GM18867 (cell line): ENCODE results near the gene SH3BP5.

Experiments
- ATAC-seq: cut with Tn5 transposase; IDR thresholded peaks from one replicate; pipeline ENCODE4 v1.9.1; 2021; ENCODE audit warnings: mild to moderate bottlenecking, moderate library complexity; ENCODE audit not compliant: unreplicated experiment

Gene SH3BP5

DNA sequence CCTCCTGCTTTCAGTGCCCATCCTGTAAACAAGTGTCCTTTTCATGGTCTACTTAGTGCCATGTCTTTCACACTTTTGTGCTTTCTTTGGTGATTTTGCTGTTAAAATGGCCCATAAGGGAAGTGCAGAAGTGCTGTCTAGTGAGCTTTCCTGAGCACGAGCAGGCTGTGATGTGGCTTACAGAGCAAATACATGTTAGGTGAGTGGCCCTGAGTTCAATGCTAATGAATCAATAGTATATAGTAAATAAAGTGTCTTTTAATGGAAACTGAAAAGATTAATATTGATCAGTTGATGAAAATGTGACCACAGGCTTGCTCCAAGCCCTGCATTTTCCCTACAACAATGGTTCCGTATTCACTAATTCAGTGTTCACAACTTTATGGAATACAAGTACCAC lies 5.7 kb downstream of the SH3BP5 start:
- ATAC-seq: no peak

DNA sequence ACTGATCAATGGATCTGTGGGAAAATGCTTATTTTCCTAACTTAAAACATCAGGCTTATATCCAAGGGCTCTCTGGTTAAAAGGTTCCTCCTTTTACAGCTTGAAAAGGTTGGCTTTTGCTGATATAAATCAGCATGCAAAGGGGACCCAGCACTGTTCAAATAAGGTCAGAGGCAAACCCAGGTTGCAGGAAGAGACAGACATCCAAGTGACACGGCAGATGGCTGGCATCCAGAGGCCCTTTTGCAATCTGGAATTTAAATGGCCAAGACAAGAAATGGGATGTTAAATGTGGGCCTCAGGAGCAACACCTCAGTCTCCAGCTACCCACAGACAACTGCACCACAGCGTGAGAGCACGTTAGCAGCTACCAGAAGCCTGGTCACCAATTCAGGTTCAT lies 6.3 kb downstream of the SH3BP5 start:
- no peak for ATAC-seq

- ATAC-seq: no peak
These were observed 7.2 kb downstream of the SH3BP5 start for GRCh38 chr3:15325228-15325627.

DNA sequence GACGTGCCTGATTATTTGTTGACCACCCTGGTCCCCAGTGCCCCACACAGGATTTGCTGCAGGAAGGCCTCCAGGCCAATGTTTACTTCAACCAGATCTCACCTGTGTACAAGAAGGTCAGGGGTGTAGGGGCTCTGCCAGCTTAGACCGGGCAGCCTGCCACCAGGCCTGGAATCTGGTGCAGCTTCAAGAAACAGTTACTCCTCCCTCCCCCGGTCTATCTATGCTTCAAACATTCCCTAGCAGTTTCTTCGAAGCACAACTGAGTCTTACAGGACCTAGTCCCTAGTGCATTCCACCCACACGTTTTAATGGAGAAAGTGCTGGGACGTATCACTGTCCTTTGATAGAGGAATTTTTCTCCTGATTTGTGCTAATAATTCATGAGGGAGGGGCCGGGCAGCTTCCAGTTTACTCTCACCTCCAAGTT lies 8.0 kb downstream of the SH3BP5 start:
- ATAC-seq: no peak

- no peak for ATAC-seq
These were observed 9.3 kb downstream of the SH3BP5 start for GRCh38 chr3:15323063-15323462.

GRCh38 chr3:15321349-15321748 lies 11.0 kb downstream of the SH3BP5 start:
- ATAC-seq: no peak

DNA sequence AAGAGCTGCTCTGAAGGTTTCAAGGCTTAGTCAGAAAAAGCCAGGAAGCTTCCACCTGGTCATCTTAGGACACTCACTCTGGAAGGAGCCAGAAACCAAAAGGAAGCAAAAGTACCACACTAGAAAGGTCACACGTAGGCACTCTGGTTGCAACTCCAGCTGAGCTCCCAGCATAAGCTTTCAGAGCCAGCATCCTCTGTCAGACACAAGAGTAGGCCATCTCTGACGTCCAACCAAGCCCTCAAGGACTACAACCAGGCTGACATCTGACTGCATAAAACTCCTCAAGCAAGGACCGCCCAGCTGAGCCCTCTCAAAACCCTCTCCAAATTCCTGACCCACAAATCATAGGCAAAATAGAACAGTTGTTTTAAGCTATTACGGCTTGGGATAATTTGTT lies 12.8 kb downstream of the SH3BP5 start:
- ATAC-seq: no peak

DNA sequence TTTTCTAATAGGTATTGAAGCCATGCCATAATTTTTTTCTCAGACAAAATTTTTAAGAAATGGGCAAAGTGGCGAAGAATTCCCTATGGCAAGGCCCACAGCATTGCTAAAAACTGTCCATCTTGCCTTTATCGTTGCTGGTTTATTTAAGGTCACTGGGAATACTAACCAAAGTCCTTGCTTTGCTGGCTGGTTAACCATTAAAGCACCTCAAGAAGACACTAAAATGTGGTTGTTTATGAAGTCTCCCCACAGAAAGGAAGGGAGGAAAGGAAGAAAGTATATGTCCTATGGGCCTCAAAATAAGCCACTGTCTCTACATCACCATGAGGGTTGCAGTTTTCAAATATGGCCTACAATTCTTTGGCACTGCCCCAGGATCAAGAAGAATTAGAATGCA lies 13.2 kb downstream of the SH3BP5 start:
- ATAC-seq: no peak

GRCh38 chr3:15318661-15319060 lies 13.7 kb downstream of the SH3BP5 start:
- no peak for ATAC-seq

DNA sequence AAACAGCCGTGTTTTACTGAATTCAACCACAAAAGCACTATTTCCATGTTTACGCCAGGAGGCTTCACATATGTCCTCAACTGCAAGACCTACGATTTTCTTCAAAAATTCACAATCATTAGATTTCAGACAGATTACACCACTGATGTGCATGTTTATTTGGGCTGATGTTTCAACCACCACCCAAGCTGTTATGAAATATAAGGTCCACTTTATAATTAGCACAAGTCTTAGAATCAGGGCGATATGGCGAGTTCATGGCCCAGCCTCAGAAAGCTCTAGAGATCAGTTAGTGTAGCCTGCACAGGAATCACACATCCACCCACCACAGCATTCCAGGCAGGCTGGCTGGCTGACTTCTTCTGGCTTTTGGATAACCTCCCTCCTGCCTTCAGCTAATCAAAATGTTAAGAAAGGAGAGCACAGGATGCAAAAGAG lies 15.4 kb downstream of the SH3BP5 start:
- ATAC-seq: no peak

- ATAC-seq: no peak
These were observed 17.4 kb downstream of the SH3BP5 start for GRCh38 chr3:15315003-15315402.

GRCh38 chr3:15314276-15314675 lies 18.1 kb downstream of the SH3BP5 start:
- ATAC-seq: no peak

DNA sequence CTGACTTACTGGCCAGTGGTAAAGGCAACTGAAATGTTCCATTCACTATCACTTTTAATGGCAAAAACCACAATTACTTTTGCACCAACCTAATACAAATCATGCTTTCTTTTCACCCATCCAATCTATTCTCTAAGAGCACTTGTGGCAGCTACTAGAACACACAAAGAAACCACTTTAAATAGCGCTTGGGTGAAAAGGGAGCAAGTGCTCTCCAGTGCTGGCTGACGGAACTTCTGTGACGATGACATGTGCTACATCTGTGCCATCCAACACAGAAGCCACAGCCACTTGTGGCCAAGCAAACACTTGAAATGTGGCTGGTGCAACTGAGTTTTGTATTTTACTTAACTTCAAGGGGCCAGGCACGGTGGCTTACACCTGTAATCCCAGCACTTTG lies 18.9 kb downstream of the SH3BP5 start:
- no peak for ATAC-seq

GRCh38 chr3:15312550-15312949 lies 19.8 kb downstream of the SH3BP5 start:
- ATAC-seq: no peak

DNA sequence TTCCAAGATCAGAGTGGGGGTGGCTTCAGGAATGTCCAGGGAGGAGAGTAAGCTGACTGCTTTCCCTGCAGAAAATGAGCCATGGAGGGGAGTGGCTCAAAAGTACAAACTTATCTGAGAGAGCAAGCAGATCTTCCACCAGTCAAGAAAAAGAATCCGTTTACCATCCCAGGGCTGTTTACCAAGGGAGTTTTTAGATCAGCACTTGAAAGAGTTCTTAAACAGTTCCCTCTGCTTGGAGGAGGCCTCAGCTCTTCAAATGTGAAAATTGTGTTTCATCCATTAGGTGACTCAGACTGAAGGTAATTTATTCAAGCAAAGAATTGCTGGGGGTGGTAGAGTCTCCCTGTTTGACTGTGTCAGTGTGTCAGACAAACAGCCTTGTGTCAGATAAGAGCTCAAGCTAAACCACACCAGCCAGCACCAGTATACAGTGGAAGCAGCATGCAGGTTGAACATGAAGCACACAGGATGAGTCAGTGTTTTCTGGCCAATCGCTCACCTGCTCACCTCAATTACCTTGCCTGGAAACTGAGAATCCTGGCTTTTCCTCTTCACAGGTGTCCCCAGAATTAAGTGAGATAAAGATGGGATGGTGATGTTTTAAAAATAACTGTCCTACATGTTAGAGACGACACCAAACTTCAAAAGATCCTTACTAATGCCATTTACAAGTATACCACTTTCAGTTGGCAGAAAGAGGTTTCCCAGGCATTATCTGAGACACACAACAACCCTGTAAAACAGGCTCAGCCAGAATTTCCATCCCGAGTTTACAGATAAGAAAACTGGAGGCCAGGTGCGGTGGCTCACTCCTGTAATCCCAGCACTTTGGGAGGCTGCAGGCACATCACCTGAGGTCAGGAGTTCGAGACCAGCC lies 21.7 kb downstream of the SH3BP5 start:
- ATAC-seq: peak; percentile 88

GRCh38 chr3:15309662-15310335 lies 22.6 kb downstream of the SH3BP5 start:
- ATAC-seq: no peak

DNA sequence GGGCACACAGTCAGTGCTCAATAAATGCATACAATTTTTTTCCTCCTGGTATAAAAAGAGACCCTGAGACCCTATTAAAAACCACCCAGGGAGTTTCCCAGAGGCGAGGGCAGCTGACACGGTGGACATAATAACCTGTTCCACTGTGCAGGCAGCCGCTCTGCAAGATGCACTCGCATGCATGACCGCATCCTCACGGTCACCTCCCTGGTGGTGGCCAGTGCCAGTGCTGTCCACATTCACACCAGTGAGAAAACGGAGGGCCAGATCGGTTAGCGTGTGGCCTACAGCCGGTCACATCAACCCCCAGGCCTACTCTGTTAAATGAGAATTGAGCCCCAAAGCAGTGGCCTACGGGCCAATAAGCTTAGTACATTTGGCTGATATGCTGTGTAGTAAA lies 24.8 kb downstream of the SH3BP5 start:
- no peak for ATAC-seq

DNA sequence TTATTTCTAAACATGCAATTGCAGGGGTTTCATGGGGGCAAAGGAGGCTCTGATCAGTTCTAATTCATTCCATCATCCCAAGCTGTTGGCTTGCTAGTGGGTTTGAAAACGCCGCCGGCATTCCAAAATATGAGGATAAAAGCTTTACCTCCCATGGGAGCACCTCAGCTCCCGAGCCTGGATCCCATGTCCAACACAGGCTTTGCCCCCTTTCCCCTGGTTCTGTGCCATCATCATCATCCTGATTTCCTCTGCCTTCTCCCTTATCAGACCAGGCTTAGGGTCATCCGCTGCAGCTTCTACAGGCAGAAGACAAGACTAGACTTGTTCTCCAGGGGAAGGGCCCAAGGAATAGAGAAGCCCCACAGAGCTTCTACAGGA lies 25.4 kb downstream of the SH3BP5 start:
- ATAC-seq: no peak

DNA sequence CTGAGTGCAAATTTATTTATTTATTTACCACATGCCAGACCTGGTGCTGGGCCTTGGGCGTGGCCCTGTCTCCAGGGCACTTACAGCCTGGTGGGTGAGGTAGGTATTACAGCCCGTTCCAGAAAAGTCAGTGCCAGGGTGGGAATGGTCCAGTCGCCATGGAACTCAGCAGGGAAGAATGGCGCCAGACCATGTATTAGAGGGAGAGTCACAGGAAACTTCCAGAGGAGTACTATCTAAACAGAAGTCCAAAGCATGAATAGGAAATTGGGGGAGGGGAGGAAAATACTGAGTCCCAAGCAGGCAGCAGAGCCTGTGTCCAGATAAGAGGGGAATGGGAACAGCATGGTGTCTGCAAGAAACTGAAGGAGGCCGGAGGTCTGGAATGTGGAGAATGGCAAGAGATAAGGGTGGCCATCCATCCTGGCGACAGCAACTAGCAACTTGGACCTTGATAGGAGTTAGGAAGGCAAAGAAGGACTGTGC lies 27.0 kb downstream of the SH3BP5 start:
- ATAC-seq: no peak

GRCh38 chr3:15303728-15304127 lies 28.7 kb downstream of the SH3BP5 start:
- ATAC-seq: no peak

DNA sequence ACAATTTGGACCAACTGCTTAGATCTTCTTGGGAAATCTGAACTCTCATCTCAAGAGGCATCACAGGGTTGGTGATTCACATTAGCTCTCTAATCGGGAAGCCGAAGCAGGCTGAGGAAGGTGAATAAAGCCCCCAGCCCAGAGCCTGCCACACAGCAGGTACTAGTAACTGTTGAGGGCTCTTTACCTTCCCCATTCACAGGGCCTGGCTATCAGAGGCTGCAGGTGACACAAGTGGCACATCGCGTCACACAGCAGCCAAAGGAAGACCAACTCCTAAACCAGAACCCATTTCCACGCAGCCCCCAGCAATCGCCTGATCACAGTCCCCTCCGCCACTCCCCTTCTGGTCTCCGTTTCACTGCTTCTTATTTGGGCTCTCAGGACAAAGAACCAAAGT lies 29.2 kb downstream of the SH3BP5 start:
- no peak for ATAC-seq

GRCh38 chr3:15301761-15302160 lies 30.6 kb downstream of the SH3BP5 start:
- ATAC-seq: no peak
